Natural killer cell (primary cell): ENCODE data around the gene DDX10. TPM values are rescaled to one million over a fixed set of nuclear protein-coding genes. Genes with fewer than 3 reads are reported as not detected.

Source experiments
- ATAC-seq, 3 donors: fragments of 150-1000 bp in 2 of 3; fragments of 200-7000 bp in 1 of 3; cut with Tn5 transposase; 1 replicate in 1 of 3; 2 replicates in 2 of 3; pipeline ENCODE4 v1.10.0; 2021; ENCODE audit warnings: mild to moderate bottlenecking in 2 of 3, moderate library complexity in 2 of 3
- DNase-seq, 2 donors: peaks; one replicate each; pipeline versions ENCODE4 v3.0.0 to v3.0.0-alpha.2; 2013 to 2021; ENCODE audit warnings: mixed read lengths in 1 of 2
- H3K27ac ChIP-seq: one replicate; pipeline ENCODE4 v1.5.1; 2013; ENCODE audit warnings: mild to moderate bottlenecking, low read length
- H3K27me3 ChIP-seq: one replicate; pipeline ENCODE4 v1.6.1; 2013; ENCODE audit warnings: low read length; ENCODE audit not compliant: control insufficient read depth, insufficient read depth
- H3K36me3 ChIP-seq: one replicate; pipeline ENCODE4 v1.6.1; 2013; ENCODE audit warnings: low read length; ENCODE audit not compliant: control insufficient read depth, insufficient read depth
- H3K4me1 ChIP-seq: one replicate; pipeline ENCODE4 v1.6.1; 2013; ENCODE audit warnings: low read length; ENCODE audit not compliant: control insufficient read depth, insufficient read depth
- H3K4me3 ChIP-seq: one replicate; pipeline ENCODE4 v1.5.1; 2013; ENCODE audit warnings: low read length
- H3K9me3 ChIP-seq: one replicate; pipeline ENCODE4 v1.6.1; 2013; ENCODE audit warnings: low read length; ENCODE audit not compliant: control insufficient read depth, insufficient read depth
- H3K27ac Mint-ChIP-seq, 2 donors: one replicate each; pipeline ENCODE4 v1.8.0; 2022; ENCODE audit warnings: mild to moderate bottlenecking in 2 of 2, mixed read lengths in 2 of 2, moderate library complexity in 1 of 2
- H3K27me3 Mint-ChIP-seq, 2 donors: one replicate each; pipeline ENCODE4 v1.8.0; 2022; ENCODE audit warnings: low read depth in 2 of 2, mixed read lengths in 2 of 2
- H3K36me3 Mint-ChIP-seq: one replicate; pipeline ENCODE4 v1.8.0; 2022; ENCODE audit warnings: mixed read lengths
- H3K4me1 Mint-ChIP-seq, 2 donors: one replicate each; pipeline ENCODE4 v1.8.0; 2022; ENCODE audit warnings: mixed read lengths in 2 of 2
- H3K4me3 Mint-ChIP-seq: one replicate; pipeline ENCODE4 v1.8.0; 2022; ENCODE audit warnings: mild to moderate bottlenecking, moderate library complexity, mixed read lengths
- H3K9me3 Mint-ChIP-seq, 2 donors: one replicate each; pipeline ENCODE4 v1.8.0; 2022; ENCODE audit warnings: mixed read lengths in 2 of 2
- WGBS: methylation state at CpG from one replicate; pipeline ENCODE4 v1.1.7; 2013; ENCODE audit warnings: missing lambda C conversion rate; ENCODE audit not compliant: insufficient coverage; 5-methylcytosine and 5-hydroxymethylcytosine counted together
- intact Hi-C: fragments of 100-400 bp; cut with micrococcal nuclease; formaldehyde crosslinking; loops from one replicate; pipeline ENCODE4 v1.14.2; 2022
- total RNA-seq, 4 donors: library from RNA; stranded (reverse); fragments of 120-200 nt in 1 of 4; gene quantifications; one replicate each; pipeline versions ENCODE4 v1.2.3 to v1.2.4, GENCODE V29; 2013 to 2022
- TF ChIP-seq, protein P1 (sequence below): fragments of 200-600 bp; IDR thresholded peaks from one replicate; pipeline ENCODE4 v1.8.0; 2022; ENCODE audit warnings: antibody characterized with exemption

DDX10 gene
- total RNA-seq, 3 donors from 2014 or later (not counting 1 experiment from before 2014, with no cell fraction given): 23.4 to 30.9 (median 24.9) TPM

DNA sequence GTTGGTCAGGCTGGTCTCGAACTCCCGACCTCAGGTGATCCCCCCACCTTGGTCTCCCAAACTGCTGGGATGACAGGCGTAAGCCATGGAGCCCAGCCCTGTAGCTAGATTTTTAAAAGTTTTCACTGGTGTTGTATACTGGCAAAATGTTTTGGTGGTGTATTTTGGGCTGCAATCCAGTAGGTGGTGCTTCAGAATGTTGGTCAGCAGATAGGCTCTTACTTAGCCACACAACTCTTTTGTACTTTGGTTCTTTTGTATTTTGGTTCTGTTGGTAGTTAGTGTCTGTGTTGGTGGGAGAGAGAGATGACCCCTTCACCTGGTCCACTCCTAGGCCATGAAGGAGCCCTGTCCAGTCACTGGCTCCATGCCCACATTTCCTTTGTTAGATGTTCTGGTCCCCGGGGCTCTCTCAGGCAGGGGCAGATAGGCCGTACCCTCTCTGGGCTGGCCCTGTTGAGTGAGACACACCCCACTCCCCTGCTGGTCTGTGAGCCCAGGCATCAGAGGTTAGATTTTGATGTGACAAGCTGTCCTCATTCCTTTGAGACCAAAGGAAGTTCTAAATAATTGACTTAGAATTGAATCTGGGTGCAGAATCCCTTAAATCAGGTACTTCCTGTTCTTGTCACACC lies 123.8 kb downstream of the DDX10 start:
- no peaks in the 10 kb centered on the region for H3K36me3 Mint-ChIP-seq
- intact Hi-C loops: no loop called here

GRCh38 chr11:108790501-108791299 lies 125.8 kb downstream of the DDX10 start:
- no peak for ATAC-seq
- H3K9me3 ChIP-seq: no peaks in the 10 kb centered on the region
- DNase-seq: no peak
- H3K27me3 ChIP-seq: no peaks in the 10 kb centered on the region
- Mint-ChIP-seq H3K4me1 (peaks cover 23 to 38% of the 10 kb centered on the region in 2 donors), H3K27ac (no peak overlapping the region), H3K27me3 (no peaks in the 10 kb centered on the region), H3K36me3 (no peaks in the 10 kb centered on the region), H3K4me3 (no peak overlapping the region), H3K9me3 (no peaks in the 10 kb centered on the region)
- H3K4me3 ChIP-seq: no peak overlapping the region
- 69% methylated on average over 2 of the region's 5 CpGs for WGBS
- TF ChIP-seq, protein P1, sequence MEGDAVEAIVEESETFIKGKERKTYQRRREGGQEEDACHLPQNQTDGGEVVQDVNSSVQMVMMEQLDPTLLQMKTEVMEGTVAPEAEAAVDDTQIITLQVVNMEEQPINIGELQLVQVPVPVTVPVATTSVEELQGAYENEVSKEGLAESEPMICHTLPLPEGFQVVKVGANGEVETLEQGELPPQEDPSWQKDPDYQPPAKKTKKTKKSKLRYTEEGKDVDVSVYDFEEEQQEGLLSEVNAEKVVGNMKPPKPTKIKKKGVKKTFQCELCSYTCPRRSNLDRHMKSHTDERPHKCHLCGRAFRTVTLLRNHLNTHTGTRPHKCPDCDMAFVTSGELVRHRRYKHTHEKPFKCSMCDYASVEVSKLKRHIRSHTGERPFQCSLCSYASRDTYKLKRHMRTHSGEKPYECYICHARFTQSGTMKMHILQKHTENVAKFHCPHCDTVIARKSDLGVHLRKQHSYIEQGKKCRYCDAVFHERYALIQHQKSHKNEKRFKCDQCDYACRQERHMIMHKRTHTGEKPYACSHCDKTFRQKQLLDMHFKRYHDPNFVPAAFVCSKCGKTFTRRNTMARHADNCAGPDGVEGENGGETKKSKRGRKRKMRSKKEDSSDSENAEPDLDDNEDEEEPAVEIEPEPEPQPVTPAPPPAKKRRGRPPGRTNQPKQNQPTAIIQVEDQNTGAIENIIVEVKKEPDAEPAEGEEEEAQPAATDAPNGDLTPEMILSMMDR: no peak
- H3K4me1 ChIP-seq: no peaks in the 10 kb centered on the region
- intact Hi-C loops: no loop called here
- no peaks in the 10 kb centered on the region for H3K36me3 ChIP-seq
- H3K27ac ChIP-seq: no peak overlapping the region

More for the DNA sequence above, 123.8 kb downstream of the DDX10 start:
- WGBS: 98% methylated on average over 5 of the region's 5 CpGs
- Histone ChIP-seq H3K27me3 (no peaks in the 10 kb centered on the region), H3K36me3 (no peaks in the 10 kb centered on the region), H3K9me3 (no peaks in the 10 kb centered on the region), H3K4me3 (no peak overlapping the region), H3K4me1 (no peaks in the 10 kb centered on the region), H3K27ac (no peak overlapping the region)
- TF ChIP-seq, protein P1: no peak
- no peak for ATAC-seq
- Mint-ChIP-seq H3K4me1 (peaks cover 38 to 39% of the 10 kb centered on the region in 2 donors), H3K4me3 (no peak overlapping the region), H3K27me3 (no peaks in the 10 kb centered on the region), H3K27ac (no peak overlapping the region), H3K9me3 (no peaks in the 10 kb centered on the region)
- DNase-seq: peak in 1 of 2 donors; percentile 5

DNA sequence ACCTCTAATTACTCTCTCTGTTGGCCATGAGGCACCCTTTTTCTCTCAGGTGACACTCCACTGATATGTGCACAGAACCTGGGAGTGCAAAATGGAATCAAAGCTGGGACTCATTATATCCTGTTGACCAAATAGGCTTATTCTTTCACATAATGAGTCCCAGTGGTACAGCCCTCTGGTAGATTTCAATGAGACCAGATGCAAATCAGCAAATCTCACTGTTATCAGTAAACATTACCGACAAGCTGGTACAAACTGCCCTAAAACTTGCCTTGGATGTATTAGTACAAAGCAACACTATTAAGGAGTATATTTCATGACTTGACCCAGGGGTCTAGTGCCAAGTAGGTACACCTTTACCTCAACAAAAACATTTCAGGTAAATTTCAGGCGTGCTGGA lies 128.3 kb downstream of the DDX10 start:
- Mint-ChIP-seq H3K36me3 (no peaks in the 10 kb centered on the region), H3K4me3 (no peak overlapping the region), H3K27ac (no peak overlapping the region), H3K4me1 (peaks cover 13 to 32% of the 10 kb centered on the region in 2 donors), H3K9me3 (no peaks in the 10 kb centered on the region), H3K27me3 (no peaks in the 10 kb centered on the region)
- TF ChIP-seq, protein P1: no peak
- 100% methylated on average over 1 of the region's 2 CpGs for WGBS
- intact Hi-C loops: no loop called here
- H3K4me3 ChIP-seq: no peak overlapping the region
- ATAC-seq (no peak), DNase-seq (no peak)
- no peaks in the 10 kb centered on the region for H3K4me1 ChIP-seq
- H3K27ac ChIP-seq: no peak overlapping the region
- H3K9me3 ChIP-seq: no peaks in the 10 kb centered on the region
- H3K36me3 ChIP-seq: no peaks in the 10 kb centered on the region
- H3K27me3 ChIP-seq: no peaks in the 10 kb centered on the region
